ENCODE data around the gene DHRS3.

DNA sequence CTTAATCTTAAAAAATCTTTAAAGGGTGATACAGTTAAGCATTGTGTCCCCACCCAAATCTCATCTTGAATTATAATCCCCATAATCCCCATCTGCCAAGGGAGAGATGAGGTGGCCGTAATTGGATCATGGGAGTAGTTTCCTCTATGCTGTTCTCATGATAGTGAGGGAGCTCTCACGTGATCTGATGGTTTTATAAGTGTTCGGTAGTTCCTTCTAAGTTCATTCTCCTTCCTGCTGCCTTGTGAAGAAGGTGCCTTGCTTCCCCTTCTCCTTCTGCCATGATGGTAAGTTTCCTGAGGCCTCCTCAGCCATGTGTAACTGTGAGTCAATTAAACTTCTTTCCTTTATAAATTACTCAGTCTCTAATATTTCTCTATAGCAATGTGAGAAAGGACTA, 10.7 kb downstream of the DHRS3 start:
- TF ChIP-seq CTCF (IDR thresholded peaks at IDR 0.05) = no peak
- no peak for TF ChIP-seq POLR2A (IDR thresholded peaks at IDR 0.05)
- no peak for TF ChIP-seq EP300 (IDR thresholded peaks at IDR 0.05)
